ENCODE data around the gene NUDT16L1.

Gene NUDT16L1

DNA sequence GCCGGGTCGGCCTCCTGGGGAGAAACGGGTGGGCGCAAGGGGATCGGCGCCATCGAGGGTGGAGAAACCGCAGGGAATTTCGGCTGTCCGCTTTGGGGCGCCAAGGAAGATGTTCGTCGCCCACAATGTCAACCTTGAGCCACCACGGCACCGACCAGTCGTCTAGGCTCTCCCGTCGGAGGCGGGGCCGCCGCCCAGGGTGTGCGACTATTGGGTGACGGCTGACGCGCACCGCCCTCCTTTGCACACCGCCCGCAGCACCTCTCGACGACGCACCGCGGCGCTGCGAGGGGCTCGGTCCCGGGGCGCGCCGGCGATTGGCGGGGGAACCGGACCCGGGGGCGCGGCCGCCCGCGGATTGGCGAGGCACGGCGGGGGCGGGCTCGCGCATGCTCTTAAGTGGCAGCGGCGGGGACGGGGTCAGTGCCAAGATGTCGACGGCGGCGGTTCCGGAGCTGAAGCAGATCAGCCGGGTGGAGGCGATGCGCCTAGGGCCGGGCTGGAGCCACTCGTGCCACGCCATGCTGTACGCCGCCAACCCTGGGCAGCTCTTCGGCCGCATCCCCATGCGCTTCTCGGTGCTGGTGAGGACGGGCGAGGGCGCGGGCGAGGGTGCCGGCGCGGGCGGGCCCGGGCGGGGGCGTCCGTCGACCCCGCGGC, at the start of gene NUDT16L1:
Gene NUDT16L1, plus strand, starts transcription at position 267 of the 660 bp plus-strand sequence. Its CDS starts 165 bp downstream, at position 432.
- peak; percentile 96 for DNase-seq (ENCODE audit: low spot score)

DNA sequence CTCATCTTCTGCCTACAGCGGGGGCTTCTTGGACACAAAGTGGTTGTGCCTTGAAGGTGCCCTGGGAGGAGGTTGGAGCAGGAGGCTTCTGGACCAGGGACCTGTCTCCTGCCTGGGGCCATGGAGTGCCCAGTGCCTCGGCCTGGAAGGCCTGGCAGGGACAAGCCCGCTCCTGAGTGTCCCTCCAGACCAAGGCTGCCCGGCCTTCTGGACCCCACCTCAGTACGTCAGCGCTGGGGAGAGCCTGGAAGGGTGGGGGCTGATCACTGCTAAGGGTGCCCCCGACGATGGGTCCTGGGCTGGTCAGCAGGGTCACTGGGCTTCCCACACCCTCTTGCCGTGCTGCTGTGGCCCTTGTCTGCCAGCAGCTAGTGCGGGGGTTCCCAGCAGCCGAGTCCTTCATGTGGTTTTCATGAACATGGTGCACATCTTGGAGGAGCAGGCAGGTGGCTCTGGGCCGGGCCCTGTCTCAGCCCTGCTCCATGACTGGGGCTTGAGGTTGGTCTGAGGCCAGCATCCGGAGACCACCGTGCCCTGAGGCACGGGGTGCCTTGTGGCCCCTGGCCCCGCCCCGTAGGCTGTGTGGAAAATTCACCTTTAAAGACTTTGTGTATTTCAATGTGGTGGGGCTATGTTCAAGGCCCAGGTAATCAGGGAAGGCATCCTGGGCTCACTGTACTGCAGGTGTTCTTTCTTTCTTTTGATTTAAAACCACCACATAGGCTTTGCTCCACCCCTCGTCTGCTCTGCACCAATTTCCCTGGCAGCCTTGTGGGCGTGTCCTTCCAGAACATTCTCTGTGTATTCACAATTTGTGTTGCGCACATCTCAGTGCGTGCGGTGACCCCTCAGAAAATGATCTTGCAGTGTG, 46.4 kb upstream of the NUDT16L1 start:
- DNase-seq (ENCODE audit: low spot score), result no peak

DNA sequence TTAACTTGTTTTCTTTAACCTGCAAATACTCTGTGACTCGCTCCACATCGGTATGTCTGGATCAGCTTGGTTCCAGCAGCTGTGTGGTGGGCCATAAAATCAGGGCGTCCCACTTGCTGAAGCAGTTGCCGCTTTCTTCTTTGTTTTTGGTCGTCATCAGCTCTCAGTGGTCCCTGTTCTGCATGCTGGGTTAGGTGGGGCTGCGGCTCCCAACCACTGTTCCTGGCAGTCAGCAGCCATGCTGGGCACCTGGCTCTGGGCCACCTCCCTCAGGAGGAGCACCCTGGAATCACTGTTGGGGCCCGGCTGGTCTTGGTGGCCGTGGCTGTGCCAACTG, 45.8 kb upstream of the NUDT16L1 start:
- DNase-seq (ENCODE audit: low spot score), result no peak

DNA sequence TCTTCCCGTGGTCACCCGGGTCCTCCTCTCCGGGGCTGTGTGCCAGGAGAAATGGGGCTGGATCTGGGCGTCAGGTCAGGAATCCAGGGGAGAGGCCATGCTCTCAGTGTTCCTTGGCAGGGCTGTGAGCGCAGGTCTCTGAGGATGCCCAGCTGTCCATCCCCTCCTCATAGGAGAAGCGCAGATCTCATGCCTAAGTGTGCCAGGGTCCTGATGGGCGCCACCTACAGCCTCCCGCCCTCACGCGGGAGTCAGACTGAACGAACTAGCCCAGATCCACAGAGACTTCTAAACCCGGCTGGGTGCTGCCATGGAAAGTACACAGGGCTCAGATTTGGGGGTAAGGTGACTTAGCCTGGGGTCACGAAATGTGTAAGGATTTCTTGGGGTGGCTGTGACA, 44.4 kb upstream of the NUDT16L1 start:
- no peak for DNase-seq (ENCODE audit: low spot score)

DNA sequence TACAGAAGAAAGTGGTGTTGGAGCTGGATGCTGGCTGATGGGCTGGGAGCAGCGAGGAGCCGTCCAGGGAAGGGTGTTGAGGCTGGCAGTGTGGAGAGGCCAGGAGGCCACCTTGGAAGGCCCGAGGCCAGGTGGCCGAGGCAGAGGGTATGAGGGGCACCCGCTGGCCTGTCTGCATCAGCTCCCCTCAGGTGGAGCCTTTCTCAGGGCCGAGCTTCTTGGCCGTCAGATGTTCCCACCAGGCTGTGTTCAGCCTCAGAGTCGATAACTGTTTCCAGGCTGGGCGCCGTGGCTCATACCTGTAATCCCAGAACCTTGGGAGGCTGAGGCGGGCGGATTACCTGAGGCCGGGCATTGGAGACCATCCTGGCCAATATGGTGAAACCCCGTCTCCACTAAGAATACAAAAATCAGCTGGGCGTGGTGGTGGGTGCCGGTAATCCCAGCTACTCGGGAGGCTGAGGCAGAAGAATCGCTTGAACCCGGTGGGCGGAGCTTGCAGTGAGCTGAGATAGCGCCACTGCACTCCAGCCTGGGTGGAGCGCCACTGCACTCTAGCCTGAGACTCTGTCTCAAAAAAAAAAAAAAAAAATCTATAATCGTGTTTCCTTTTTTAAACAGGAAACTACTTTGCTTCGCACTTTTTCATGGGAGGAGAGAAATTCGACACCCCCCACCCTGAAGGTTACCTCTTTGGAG, 43.5 kb upstream of the NUDT16L1 start:
- DNase-seq (ENCODE audit: low spot score), result no peak

DNA sequence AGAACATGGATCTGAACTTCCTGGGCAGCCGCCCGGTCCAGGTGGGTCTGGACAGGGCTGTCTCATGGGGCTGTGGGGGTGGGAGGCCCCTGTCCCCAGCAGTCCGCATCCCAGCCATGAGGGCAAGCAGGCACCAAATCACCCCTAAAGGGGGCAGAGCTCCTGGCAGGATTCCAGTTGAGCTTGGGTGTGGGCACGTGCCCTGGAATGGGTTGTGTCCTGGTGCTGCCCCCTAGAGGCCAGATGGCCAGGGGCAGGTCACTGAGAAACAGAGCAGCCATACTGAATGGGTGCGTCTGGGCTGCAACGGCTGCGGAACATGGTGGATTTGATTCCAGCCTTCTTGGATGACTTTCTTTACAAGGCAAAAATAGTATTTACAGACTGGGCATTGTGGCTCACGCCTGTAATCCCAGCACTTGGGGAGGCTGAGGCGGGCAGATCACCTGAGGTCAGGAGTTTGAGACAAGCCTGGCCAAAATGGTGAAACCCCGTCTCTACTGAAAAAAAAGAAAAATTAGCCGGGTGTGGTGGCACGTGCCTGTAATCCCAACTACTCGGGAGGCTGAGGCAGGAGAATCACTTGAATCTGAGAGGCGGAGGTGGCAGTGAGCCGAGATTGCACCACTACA, 42.8 kb upstream of the NUDT16L1 start:
- peak; percentile 73 for DNase-seq (ENCODE audit: low spot score)

DNA sequence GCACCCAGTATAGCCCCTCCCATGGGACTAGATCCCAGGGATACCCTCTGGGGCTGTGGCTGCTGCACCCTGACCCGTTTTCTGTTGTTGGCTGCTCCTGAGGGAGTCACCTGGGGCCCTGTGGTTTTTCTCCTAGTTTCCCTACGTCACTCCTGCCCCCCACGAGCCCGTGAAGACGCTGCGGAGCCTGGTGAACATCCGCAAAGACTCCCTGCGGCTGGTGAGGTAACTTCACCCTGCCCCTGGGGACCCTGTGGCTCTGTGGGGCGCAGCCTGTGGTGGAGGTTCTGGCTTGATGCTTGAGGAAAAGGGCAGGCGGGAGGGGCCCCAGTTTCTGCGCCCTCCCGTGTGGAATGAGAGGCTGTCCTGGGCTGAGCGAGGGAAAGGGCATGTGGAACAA, 41.5 kb upstream of the NUDT16L1 start:
- DNase-seq (ENCODE audit: low spot score), result no peak

DNA sequence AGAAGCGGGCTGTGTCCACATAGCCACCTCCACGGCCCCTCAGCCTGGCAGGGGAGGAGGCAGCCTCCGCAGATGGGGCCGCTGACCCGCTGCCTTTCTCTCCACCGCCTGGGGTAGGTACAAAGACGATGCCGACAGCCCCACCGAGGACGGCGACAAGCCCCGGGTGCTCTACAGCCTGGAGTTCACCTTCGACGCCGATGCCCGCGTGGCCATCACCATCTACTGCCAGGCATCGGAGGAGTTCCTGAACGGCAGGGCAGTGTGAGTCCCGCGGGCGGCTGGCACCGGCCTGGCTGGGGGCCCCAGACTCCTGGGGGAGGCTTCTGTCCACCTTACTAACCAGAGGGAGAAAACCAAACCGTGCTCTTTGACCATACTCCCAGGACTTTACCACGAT, 40.8 kb upstream of the NUDT16L1 start:
- no peak for DNase-seq (ENCODE audit: low spot score)

DNA sequence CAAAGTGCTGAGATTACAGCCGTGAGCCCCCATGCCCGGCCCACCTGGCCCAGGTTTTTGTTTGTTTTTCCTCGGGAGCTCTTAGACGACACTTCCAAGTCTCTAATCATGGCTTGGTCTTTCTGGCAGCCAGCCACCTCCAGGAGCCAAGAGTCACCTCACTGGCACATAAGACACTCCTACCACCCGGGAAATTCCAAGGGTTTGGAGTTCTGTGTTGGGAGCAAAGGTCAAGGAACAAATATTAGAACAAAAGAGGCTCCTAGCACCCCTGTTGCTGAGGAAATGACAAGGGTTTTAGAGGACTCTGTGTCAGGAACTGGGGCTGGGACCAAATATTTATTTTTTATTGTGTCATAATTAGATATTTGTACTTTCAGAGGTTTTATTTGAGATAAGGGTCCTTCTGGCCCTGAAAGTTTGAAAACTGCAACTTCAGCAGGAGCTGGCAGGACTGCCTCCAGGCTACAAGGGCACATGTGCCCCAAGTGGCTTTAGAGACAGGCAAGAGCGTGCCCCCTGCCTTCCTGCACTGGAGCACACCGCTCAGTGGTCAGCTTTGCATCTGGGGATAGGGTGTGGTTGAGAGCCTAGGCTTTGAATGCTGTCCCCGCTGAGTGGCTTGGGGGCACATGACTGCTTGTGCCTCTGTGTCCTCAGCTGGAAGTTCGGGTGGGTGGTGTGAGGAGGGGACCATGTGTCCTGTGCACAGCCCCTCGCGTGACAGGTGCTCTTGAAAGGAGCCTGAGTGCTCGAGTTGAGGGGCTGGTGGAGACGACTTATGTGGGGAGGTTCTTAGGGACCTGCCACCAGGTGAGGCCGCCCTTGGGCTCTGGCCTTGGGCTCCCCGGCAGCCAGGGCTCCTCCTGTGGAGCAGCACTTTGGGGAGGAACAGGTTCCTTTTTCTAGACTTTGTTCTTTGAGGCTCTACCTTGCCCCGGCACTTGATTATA, 39.1 kb upstream of the NUDT16L1 start:
- DNase-seq (ENCODE audit: low spot score), result peak; percentile 89

DNA sequence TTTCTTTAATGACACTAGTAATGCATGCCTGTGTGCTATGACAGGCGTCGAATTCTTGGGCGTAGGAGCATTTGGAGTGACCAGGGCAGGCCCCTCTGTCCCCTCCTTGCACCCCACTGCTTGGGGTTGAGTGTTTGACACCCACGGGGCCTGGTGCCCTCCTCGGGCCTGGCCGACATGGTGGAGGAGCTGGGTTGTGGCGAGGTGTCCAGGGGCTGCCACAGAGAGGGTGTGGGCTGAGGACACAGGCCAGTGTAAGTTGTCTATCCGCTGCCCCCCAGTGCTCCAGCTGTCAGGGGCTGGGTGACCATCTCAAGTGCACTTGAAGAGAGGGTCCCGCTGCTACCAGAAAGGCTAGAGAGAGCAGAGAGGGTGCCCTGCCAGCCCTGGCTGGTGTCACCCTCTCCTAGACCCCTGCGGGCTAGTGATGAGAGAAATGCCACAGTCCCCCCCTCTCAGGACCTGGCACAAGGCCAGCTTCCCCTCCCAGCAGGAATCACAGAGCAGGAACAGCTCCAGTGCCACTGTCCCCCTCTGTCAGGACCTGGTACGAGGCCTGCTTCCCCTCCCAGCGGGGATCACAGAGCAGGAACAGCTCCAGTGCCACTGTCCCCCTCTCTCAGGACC, 38.3 kb upstream of the NUDT16L1 start:
- DNase-seq (ENCODE audit: low spot score), result no peak

DNA sequence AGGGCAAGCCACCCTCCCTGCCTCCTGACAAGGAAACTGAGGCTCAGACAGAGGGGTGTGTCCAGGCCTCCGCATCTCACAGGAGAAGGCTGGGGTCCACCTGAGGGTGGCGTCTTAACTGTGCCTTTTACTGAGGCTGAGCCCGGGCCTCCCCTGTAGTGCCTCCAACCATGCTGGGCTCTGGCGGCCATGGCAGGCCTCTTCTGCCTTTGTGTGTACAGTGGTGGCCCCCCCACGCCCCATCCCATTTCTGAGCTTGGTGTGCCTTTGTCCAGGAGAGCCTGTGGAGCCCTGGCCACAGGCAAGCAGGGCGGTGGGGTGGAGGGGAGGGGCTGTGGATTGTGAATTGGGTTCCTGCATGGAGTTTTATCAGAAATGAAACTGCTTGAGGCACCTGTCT, 37.6 kb upstream of the NUDT16L1 start:
- no peak for DNase-seq (ENCODE audit: low spot score)

DNA sequence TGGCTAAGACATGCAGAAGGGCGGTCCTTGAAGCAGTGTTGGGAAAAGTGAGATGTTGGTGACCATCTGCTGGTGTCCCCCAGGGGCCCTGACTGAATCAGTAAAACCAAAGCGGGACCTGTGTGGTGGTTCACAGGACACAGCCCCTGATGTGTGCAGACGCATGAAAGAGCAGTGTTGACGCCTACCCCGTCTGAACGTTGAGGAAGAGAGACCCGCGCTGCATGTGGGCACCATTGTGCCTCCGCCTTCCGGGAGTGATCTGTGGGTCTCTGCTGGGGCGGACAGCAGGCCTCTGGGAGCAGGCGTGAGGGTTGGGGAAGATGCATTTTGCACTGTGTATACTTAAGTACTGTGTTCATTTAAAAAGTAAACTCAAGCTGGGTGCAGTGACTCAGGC, 37.1 kb upstream of the NUDT16L1 start:
- no peak for DNase-seq (ENCODE audit: low spot score)

DNA sequence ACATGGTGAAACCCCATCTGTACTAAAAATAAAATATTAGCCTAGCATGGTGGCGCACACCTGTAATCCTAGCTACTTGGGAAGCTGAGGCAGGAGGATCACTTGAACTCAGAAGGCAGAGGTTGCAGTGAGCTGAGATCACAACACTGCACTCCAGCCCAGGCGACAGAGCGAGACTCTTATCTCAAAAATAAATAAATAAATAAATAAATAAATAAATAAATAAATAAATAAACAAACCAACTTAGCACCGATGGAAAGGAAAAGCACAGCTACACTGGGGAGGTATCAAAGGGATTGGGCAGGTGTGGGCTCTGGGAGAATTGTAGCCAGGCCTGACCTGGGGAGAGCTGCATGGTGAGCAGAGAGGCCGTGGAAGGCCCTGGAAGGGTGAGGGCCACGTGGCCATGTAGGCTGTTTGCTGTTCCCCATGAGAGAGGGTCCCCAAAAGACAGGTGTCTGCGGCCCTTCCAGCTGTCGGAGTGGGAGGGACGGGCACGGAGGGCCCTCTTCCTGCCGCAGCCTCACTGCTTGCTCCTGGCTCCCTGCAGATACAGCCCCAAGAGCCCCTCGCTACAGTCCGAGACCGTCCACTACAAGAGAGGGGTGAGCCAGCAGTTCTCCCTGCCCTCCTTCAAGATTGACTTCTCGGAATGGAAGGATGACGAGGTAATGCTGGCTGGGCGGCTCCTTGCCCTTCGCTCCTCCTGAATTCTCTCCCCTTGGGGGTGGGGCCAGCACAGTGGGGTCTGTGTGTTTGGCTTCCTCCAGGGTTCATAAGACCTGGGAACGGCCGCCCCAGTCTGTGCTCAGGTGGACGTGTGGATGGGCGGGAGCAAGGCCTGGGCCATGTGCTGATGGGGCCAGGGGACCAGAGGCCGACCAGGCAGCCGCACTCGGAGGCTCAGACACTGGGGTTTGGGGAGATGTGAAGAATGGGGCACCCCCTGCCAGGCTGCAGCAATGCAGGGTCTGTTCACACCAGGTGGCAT, 36.4 kb upstream of the NUDT16L1 start:
- DNase-seq (ENCODE audit: low spot score), result no peak

DNA sequence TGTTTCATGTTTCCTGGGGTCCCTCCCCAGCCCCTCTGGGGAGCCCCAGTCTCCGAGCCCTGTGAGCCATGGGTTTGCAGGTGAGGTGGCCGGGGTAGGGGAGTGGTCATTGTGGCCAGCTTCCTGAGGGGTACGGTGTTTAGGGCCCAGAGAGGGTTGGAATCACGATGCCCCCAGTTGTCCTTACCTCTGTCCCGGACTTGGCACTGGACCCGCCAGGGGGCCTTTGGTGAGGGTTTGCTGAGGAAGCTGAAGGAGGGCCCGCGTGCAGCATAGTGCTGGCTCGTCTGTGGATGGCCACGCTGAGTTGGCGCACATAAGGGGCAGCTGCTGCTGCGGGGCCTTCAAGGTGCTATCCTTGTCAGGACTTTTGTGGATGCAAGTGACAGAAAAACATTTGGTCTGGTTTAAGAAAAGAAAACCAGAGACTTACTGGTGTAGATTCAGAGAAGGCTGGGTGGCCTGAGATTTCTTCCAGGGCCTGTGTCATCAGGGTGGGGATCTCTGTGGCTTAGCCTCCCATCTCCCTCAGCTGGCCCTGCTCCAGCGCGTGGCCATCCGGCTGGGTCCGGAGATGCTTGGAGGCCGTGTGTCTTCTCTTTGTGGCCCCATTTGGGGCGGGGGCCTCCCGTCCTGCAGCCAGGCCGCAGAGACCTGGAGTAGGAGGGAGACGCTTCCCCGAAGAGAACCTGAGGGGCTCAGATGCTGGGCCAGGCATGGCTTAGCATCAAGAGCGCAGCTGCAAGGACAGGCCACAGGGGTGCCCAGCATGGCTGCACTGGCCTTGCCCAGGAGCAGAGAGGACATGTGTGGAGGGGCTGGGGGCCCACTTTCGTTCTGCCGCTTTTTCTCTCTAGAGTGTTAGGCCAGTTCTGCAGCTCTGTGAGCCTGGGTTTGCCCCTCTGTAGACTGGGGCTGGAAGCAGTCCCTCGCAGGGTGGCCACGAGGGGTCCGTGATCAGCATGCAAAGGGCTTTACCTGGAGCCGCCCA, 33.7 kb upstream of the NUDT16L1 start:
- no peak for DNase-seq (ENCODE audit: low spot score)

DNA sequence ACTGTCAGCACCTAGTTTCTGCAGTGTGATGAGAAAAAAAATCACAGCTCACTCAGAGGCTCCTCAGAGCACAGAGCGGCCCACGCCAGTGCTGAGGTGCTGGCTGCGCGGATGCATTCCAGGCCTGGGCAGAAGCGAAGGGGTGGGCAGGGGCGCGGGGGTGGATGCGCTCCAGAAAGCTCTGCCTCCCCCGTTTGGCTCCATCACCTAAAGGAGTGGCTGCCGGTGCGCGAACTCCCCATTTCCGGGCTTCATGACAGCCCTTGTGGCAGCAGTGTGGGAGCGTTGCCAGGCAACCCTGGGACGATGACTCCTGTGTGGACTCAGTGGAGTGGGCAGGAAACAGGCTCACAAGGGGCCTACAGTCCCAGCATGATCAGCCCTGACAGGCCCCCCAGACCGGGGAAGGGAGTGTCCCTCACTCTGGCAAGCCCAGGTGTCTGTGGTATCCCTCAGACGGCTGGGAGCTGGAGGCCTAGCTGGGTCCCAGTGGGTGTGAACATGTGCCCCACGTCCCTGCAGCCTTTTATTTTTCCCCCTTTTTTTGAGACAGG, 32.8 kb upstream of the NUDT16L1 start:
- DNase-seq (ENCODE audit: low spot score), result peak; percentile 92

DNA sequence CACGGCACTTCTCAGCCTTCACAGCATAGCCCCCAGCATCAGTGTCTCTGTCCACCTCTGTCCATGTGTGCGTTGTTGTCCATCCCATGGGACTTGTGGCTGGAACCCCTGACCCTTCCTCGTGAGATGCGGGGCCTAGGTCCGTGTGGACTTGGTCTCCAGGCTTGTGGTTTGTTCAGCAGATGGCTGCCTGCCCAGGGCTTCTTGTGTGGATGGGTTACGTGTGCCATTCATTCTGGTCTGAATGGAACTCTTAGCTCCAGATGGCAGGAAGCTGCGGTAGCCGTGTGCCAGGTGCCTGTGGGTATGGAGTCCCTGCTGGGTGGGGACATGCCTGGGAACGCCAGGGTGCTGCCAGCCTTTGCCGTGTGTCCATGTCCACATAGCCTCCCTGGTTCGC, 31.7 kb upstream of the NUDT16L1 start:
- no peak for DNase-seq (ENCODE audit: low spot score)

DNA sequence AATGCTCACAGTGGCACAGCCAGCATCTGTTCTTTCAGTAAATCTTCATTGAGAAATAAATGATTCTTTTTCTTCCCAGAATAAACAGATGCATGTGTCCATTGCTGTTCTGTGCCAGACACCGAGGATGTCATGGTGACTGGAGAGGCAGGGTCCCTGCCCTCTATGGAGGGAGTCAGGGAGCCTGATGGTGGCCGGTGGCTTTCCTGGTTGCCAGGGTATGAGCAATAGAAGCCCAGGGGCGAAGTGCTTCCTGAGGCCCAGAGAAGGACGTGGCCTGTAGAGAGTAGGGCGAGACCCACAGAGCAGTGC, 29.9 kb upstream of the NUDT16L1 start:
- DNase-seq (ENCODE audit: low spot score), result no peak

DNA sequence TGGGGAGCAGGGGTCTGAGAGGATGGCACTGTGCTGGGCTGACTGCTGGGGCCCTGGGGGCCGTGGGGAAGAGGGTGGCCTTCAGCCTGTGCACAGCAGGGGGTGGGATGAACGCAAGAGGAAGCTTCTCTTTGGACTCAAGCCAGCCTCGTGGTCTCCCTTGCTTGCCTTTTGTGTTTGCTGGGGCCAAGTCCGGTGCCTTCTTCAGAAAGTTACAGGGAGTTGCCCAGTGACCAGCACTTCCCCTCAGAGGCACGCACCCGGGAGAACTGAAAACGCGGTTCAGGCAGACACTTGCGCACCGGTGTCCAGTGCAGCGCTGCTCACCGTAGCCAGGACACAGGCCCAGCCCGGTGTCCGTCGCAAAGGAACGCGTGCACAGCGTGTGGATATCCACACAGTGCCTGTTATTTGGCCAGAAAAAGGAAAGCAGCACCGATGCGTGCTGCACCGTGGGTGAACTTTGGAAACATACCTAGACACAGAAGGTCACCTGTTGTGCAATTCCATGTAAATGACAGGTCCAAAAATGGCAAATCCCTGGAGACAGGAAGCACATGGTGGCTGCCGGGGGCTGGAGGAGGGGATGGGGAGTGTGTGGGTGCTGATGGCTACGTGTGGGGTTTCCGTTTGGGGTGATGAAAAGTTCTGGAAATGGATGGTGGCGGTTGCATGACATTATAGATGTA, 29.4 kb upstream of the NUDT16L1 start:
- peak; percentile 51 for DNase-seq (ENCODE audit: low spot score)
